Activated CD8-positive, alpha-beta memory T cell treated with anti-CD3 and anti-CD28 coated beads, Interleukin-2, amount 10 ng/mL, durations not matched to agents 7 days and 5 days (primary cell): Measurements from ENCODE around the gene ZNF484. TPM values are rescaled to one million over a fixed set of nuclear protein-coding genes. Genes with fewer than 3 reads are reported as not detected.
"Not testable (repeated sequence)": the region's sequence is repeated elsewhere in the genome, so short reads cannot be mapped to it uniquely, and the experiment has no call there.

Source experiments
- ATAC-seq: fragments of 150-1000 bp; cut with Tn5 transposase; one replicate; pipeline ENCODE4 v1.10.0; 2021; ENCODE audit warnings: moderate library complexity
- CTCF ChIA-PET: fragments of 350-600 bp; sonication (Branson Sonifier 250); formaldehyde crosslinking; loops from one replicate; lab custom pipeline; 2021; ENCODE audit warnings: antibody characterized with exemption; lab: Charles Lee
- DNase-seq: peaks from one replicate; pipeline ENCODE4 v3.0.0-alpha.2; 2020
- H3K27ac Mint-ChIP-seq: one replicate; pipeline ENCODE4 v1.8.0; 2021; ENCODE audit warnings: mild to moderate bottlenecking, mixed read lengths
- H3K27me3 Mint-ChIP-seq: one replicate; pipeline ENCODE4 v1.8.0; 2021; ENCODE audit warnings: mixed read lengths
- H3K36me3 Mint-ChIP-seq: one replicate; pipeline ENCODE4 v1.8.0; 2021; ENCODE audit warnings: mild to moderate bottlenecking, mixed read lengths
- H3K4me1 Mint-ChIP-seq: one replicate; pipeline ENCODE4 v1.8.0; 2021; ENCODE audit warnings: mixed read lengths
- H3K4me3 Mint-ChIP-seq: one replicate; pipeline ENCODE4 v1.8.0; 2021; ENCODE audit warnings: mild to moderate bottlenecking, moderate library complexity, mixed read lengths
- H3K9me3 Mint-ChIP-seq: one replicate; pipeline ENCODE4 v1.8.0; 2022; ENCODE audit warnings: low read depth, mixed read lengths
- total RNA-seq, 2 experiments: library from RNA; stranded (reverse); gene quantifications; one replicate each; pipeline ENCODE4 v1.2.3, GENCODE V29; 2021

The ZNF484 gene
- total RNA-seq, 2 experiments from 2014 or later: 10.2 to 11.9 TPM

DNA sequence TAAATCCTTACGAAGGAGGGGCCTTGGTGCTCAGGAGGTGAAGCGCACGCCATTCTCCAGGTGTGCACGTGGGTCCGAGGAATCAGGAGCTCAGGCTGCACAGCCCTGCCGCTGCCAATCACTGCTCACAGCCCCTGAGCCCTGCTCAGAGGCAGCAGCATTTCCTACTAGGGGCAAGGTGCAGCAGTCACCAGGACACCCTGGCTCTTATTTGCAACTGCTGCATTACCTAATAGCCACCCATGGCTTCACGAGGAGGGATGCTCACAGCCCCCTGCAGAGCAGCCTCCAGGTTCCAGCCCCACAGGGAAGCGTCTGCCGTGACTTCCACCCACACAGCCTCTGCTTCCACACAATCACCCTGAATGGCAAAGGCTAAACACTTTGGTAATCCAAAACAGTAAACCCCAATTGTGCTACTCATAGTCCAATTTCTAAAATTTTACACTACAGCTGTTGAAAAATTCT lies 81.5 kb downstream of the ZNF484 start:
- H3K27ac Mint-ChIP-seq, CTCF ChIA-PET, H3K4me3 Mint-ChIP-seq, ATAC-seq, DNase-seq, H3K9me3 Mint-ChIP-seq, H3K36me3 Mint-ChIP-seq: not testable (repeated sequence)
- H3K4me1 Mint-ChIP-seq: peaks cover 14% of the 10 kb centered on the region
- H3K27me3 Mint-ChIP-seq: peaks cover 42% of the 10 kb centered on the region

DNA sequence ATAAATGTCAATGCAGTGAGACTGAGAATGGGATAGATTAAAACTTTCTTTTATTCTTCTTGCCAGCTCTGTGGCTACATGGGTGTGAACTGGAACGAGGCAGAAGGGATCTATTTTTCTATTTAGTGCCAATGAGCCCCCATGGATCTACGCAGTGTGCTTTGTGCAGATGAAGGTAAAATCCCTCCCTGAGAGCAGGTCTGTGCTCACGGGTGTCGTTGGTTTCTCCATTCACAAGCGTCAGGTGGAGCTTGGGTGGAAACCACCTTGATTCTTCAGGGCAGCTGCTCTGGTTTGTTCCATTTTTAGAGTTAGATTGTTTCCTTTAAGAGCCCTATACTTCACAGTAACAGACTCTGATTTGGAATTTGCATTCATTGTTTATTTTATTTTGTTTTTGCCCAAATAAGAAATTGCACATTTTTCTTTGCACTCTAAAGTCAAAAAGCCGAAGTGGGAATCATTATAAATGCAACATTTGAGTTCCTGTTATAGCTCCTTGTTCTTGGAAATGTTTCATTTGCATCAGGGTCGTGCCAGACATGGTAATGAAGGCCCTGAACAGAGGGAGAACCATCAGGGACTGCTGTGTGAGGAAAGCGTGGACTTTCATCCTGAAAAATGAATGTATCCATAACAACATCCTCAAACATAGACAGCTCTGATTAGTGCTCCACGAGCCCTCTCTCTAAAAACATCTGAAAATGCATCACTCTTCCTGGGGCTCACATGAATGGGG lies 82.1 kb downstream of the ZNF484 start:
- peaks cover 20% of the 10 kb centered on the region for H3K4me1 Mint-ChIP-seq
- no peak for ATAC-seq
- CTCF ChIA-PET: interaction anchor here (0.7 to 1.2 kb wide), 2 partner anchors 162 to 656 kb away, joined by 3 read pairs; no protein-coding TSS in a partner anchor
- no peak for DNase-seq
- H3K4me3 Mint-ChIP-seq: no peak overlapping the region
- no peak overlapping the region for H3K27ac Mint-ChIP-seq
- H3K36me3 Mint-ChIP-seq: peaks cover 1% of the 10 kb centered on the region
- no peaks in the 10 kb centered on the region for H3K9me3 Mint-ChIP-seq
- peaks cover 42% of the 10 kb centered on the region for H3K27me3 Mint-ChIP-seq

Other genes starting within 250 kb of the ZNF484 start
- gene IPPK, start 207.9 kb downstream of the ZNF484 start, total RNA-seq: 10 to 100 TPM; 11.4 to 15.1 TPM
- gene BICD2, start 113.2 kb downstream of the ZNF484 start, total RNA-seq: 10 to 100 TPM; 26.4 to 27.2 TPM
- gene FGD3, start 69.5 kb upstream of the ZNF484 start, total RNA-seq: 10 to 100 TPM; 72.1 to 91.2 TPM
- 10 to 100 TPM; 40.1 to 67.3 TPM for gene SUSD3, start 180.7 kb upstream of the ZNF484 start, total RNA-seq
- 10 to 100 TPM; 45.0 to 83.0 TPM for gene CARD19, start 218.2 kb upstream of the ZNF484 start, total RNA-seq